HFF-Myc (cell line): ENCODE measurements around the gene FOXC1.
A peak's percentile ranks its signal among the peaks of the same experiment; 100 is the strongest.

Experiments used
- DNase-seq: peaks from one replicate; pipeline ENCODE4 v3.0.0-alpha.2; 2011; ENCODE audit warnings: low read depth; ENCODE audit errors: extremely low read depth
- H3K4me3 ChIP-seq: replicated peaks from 2 replicates; pipeline ENCODE4 v1.5.1; 2011; ENCODE audit warnings: low read depth, mild to moderate bottlenecking, control low read depth, low read length
- CTCF ChIP-seq: IDR thresholded peaks from 2 replicates; pipeline ENCODE4 v1.5.1; 2012; ENCODE audit warnings: mild to moderate bottlenecking, low read depth, low read length, control low read depth; ENCODE audit errors: missing control alignments

Gene FOXC1

GRCh38 chr6:1612299-1612973 is 2.7 kb downstream of the FOXC1 start:
- TF ChIP-seq CTCF, result no peak
- H3K4me3 ChIP-seq, result peak overlapping the region; percentile 72
- no peak for DNase-seq

DNA sequence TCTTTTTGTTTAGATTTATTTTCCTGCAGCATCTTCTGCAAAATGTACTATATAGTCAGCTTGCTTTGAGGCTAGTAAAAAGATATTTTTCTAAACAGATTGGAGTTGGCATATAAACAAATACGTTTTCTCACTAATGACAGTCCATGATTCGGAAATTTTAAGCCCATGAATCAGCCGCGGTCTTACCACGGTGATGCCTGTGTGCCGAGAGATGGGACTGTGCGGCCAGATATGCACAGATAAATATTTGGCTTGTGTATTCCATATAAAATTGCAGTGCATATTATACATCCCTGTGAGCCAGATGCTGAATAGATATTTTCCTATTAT is 3.2 kb downstream of the FOXC1 start:
- DNase-seq, result peak; percentile 21
- peak overlapping the region; percentile 72 for H3K4me3 ChIP-seq
- TF ChIP-seq CTCF, result no peak

- H3K4me3 ChIP-seq, result peak overlapping the region; percentile 72
- DNase-seq, result no peak
- TF ChIP-seq CTCF, result no peak
Measured at GRCh38 chr6:1613346-1613687, 3.6 kb downstream of the FOXC1 start.

DNA sequence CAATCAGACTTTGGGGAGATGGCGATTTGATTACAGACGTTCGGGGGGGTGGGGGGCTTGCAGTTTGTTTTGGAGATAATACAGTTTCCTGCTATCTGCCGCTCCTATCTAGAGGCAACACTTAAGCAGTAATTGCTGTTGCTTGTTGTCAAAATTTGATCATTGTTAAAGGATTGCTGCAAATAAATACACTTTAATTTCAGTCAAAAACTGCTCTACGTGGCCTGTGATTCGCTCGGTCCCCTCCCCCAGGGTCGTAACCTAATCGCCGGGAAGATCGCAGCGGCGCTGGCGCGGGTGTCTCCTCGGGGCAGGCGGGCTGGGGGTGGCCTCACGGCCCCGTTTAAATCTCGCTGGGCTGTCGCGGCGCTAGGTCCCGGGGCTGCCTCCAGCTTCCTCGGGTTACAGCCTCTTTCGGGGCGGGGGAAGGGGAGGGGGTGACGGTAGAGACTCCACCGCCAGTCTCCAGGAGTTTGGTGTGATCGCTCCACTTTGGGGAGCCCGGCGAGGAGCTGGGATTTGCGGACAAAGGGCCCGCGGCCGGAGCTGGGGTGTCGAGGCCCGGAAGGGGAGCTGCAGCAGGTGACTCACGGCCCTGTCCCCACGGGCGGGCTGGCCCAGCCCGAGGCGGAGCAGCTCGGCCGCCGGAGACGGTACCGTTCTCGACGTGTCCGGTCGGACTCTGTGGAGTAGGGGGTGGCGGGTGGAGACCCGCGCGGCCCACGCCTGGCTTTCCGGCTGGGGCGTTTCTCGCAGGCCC is 4.2 kb downstream of the FOXC1 start:
- H3K4me3 ChIP-seq, result peak overlapping the region; percentile 72
- DNase-seq, result no peak
- TF ChIP-seq CTCF, result no peak

DNA sequence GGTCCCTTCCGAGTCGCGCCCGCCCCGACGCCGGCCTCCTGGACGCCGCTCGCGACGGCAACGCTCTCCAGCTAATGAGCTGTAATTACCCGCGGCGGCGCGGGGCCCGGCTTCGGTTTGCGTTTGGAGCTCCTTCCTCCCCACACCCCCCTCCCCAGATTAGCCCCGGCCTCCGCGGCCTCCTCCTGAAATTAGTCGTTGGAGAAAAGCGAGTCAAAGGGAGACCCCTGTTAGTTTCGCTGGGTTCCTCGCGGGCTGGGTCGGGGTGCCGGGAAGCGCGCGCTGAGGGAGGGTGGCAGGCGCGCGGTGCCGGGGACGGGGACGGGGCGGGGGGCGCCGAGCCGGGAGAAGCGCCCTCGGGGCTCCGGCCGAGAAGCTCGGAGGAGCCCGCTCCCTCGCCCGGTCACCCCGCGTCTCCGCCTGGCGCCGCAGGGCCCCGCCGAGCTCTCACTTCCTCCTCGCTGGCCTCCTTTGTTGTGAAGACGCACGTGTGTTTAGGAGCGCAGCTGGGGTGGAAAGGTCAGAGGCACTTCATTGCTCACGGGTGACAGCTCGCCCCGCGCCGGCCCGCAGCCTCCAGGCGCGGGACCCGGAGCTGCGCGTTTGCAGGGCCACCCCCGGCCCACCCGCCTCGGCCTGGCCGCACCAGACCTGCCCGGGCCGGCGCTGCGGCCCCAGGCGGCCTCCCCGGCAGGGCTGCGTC is 4.9 kb downstream of the FOXC1 start:
- no peak for DNase-seq
- no peak for TF ChIP-seq CTCF
- H3K4me3 ChIP-seq, result peak overlapping the region; percentile 72

GRCh38 chr6:1615151-1615852 is 5.6 kb downstream of the FOXC1 start:
- no peak for TF ChIP-seq CTCF
- no peak for DNase-seq
- H3K4me3 ChIP-seq, result no peak overlapping the region
